Measurements from ENCODE around the gene PKDREJ.
"Not testable (repeated sequence)": the region's sequence is repeated elsewhere in the genome, so short reads cannot be mapped to it uniquely, and the experiment has no call there.

Gene PKDREJ

GRCh38 chr22:46264520-46264919 lies 1.4 kb upstream of the PKDREJ start:
- DNase-seq (ENCODE audit: low read depth) = not testable (repeated sequence)

DNA sequence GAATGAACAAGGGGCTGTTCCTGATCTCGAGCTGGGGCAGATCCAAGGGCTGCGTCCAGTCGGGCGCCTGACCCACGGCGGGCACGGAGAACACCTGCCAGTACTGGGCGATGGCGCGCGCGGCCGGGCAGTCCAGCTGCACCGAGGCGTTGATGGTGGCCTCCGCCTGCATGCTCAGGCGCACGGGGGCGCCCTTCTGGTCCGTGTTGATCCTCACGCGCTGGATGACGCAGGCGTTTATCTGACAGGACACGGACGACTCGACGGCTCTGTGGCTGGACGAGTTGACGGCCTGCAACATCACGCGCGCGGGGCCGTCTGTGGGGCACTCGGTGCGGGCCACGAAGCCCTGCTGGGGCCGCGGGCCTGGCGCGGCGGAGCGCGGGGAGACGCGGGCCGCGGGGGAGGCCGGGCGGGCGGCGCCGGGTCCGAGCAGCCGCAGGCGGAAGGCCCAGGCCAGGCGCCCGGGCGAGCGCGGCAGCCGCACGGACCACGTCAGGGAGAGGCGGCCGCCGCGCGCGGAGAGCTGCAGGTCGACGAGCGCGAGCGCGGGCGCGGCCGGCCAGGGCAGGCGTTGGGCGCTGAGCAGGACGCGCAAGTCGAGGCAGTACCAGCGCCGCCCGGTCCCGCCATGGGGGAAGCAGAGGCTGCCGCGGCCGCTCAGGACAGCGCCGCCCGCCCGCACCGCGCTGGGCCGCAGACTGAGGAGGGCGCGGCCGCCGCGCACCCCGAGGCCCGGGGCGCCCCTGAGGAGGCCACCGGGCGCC lies 511 bp downstream of the PKDREJ start:
- no peak for DNase-seq (ENCODE audit: low read depth)

DNA sequence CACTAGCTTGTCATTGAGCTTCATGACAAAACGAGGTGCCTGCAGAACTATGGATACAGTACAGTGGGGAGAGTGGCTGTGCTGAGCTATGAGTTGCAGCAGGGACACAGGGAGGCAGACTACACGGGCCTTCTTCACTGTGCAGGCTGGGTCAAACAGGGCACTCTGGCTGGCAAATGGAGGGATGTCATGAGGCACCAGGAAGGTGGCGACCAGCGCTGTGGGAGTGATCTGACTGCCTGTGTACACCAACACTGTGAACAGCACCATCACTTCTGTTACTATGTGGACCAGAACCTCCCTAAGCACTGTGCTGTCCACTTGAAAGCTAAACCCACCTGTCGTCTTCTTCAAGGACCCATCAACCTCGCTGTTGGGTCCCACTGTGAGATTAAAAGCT lies 3.1 kb downstream of the PKDREJ start:
- no peak for DNase-seq (ENCODE audit: low read depth)

DNA sequence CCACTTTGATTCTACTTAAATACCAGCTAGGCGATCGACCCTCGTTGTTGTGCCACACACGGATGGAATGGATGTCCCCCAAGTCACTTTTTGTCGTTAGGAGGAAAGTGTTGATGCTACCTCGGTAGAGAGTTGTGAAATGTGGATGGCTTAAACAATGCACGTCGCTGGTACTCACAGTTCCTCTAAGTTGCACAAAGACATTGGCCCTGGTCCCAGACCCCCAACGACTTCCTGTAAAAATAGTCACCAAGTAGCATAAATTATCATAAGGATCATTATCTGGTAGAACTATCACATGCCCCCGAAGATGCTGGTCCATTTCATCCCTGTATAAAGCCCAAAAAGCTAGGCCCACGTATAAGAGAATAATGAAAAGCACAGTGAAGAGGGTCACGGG lies 3.8 kb downstream of the PKDREJ start:
- DNase-seq (ENCODE audit: low read depth) = no peak

GRCh38 chr22:46256358-46256958 lies 6.7 kb downstream of the PKDREJ start:
- DNase-seq (ENCODE audit: low read depth) = no peak

DNA sequence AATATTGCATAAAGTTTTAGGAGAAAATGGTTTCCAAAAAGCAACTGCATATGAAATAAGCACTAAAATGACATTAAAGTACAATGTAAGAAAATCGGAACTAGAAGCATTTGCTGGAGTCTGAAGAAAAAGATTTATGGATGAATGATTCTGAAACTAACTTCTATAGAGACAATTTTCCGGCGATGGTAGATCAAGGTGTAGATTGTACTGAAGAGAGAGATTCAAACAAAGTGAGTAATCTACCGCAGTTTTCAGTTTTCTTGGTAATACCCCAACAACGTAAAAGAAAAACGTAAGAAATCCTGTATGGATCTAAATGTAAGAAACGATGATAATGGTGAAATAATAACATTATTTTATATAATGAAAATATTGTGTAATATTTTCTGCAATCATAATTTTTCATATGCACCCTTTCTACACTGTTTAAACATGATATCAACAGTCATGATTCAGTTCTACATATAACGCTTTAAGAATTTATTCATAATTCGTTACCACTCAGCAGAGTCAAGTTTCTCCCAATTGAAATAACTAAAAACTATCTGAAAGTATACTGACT lies 11.2 kb downstream of the PKDREJ start:
- no peak for DNase-seq (ENCODE audit: low read depth)

DNA sequence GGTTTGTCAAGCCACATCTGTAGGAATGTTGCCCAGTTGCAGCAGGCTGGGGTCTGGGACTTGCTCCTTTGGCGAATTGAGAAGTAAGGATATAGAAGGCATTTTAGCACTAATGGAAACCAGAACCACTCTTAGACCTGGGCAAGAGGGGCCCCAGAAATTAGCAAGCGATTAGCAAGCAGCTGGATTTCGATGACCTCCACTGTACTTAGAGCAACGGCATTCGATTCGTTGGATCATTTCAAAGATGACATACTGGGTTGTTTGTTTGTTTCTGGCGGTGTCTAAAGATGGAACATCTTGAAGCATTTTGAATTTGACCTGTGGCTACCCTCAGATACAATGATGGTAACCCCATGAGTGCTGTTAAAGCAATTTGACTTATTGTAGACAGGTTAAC lies 11.9 kb downstream of the PKDREJ start:
- DNase-seq (ENCODE audit: low read depth) = no peak

DNA sequence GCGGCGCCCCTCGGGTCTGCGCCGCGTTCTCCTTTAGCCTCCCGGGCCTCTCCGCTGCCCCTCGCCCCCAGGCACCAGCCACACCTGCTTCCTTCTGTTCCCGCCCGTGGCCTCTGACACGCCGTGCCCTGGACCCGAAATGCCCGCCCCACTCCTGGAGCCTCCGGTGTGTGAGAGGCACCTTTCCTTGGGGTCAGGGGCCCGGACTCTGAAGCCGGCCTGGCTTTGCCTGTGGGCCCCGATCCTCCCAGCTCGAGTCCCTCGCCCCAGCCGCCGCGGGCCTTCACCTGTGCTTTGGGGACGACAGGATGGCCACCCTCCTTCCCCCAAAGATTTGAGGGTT lies 12.4 kb downstream of the PKDREJ start:
- DNase-seq (ENCODE audit: low read depth) = no peak

- DNase-seq (ENCODE audit: low read depth) = peak; percentile 85
Observed at GRCh38 chr22:46250035-46250782, 12.9 kb downstream of the PKDREJ start, which contains the start of gene CDPF1. Gene CDPF1 (minus strand): TSS chr22:46250293. CDS start chr22:46248284, 2,009 bp downstream.

GRCh38 chr22:46247443-46247975 lies 15.6 kb downstream of the PKDREJ start:
- no peak for DNase-seq (ENCODE audit: low read depth)

DNA sequence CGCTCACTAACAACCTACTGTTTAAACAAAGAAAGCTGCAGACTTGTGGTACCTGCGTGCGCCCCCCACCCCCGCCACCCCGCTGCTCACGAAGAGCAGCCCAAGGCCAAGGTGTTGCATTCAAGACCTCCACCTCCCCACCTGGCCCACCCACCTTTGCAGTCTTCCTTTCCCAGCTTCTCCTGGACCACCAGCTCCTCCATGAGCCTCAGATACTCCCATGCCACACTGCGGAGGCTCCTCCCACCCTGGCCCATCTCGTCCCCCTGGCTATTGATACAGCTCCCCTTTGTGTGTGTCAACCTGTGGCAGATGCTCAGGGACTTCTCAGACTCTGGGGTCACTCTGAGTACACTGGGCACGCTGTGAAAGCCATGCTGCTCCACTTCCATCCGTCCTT lies 17.0 kb downstream of the PKDREJ start:
- no peak for DNase-seq (ENCODE audit: low read depth)

GRCh38 chr22:46245511-46245910 lies 17.6 kb downstream of the PKDREJ start:
- no peak for DNase-seq (ENCODE audit: low read depth)

DNA sequence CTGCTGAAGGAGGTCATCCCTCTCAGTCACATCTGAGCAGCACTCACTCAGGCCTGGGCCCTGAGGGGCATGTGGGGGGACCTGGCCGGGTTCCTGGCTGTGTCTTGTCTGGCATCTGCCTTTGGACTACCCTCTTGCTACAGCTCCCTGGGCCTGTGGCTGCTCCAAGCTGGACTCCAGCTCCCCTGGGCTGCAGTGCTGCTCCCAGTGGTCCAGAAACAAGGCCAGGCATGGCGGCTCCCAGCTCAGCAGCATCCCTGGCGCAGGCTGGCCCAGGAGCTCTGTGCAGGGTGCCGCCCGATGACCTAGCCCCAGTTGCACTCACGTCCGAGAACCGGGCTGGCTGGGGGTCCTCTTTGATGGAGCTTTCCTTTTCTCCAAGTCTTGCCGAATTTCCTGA lies 18.4 kb downstream of the PKDREJ start:
- no peak for DNase-seq (ENCODE audit: low read depth)

GRCh38 chr22:46242076-46242475 lies 21.1 kb downstream of the PKDREJ start:
- no peak for DNase-seq (ENCODE audit: low read depth)

- DNase-seq (ENCODE audit: low read depth) = no peak
Observed at GRCh38 chr22:46241396-46242007, 21.6 kb downstream of the PKDREJ start.

DNA sequence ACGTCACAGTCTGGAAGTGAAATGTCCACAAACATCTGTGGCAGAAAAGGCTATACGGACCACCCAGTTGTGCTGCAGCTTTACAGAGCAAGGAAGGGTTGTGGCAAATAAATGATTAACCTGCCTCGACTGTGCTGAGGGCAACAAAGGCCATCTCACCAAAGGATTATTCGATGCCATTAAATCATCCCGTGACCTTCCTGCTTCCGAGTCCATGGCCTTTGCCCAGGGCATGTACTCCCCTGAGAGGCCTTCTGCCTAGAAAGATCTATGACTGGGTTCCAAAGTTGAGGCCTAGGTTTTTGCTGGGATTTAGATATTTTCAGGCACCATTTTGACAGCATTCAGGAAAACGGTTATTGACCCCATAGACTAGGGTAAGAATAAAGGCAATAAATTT lies 22.2 kb downstream of the PKDREJ start:
- no peak for DNase-seq (ENCODE audit: low read depth)

DNA sequence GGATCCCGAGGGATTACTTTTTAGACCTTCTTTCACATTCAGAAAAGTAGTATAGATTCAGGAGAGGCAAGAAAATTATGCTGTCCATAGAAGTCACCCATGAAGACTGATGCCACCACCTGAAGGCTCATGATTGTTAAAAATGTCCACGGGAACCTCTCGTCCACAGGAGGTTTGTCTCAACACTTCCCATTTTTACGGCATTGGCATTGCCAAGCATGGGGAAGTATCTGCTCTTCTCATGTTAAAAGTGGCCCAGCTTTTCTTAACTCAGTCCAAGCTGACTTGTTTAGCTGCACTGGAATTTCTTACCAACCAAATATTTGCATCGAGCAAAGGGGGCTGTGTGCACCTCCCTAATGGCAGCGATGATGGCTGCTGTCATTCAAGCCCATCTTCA lies 22.6 kb downstream of the PKDREJ start:
- DNase-seq (ENCODE audit: low read depth) = no peak

DNA sequence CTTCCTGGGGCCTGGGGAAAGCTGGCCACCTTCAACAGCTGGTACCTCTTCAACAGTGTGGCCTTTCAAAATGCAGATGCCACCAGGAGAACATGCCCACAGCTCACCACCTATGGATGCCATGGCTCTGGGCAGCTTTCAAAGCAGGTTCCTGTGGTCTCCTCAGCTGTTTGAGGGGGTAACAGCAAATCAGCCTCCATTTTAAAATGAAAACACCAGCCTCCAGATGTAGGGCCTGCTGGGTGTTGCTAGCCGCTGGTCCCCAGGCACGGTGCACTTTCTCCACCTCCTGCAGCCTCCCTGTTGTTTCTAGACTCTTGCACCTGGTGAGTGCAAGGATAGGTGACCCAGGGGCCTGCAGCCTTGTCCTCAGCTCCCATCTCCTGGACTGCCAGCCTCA lies 23.1 kb downstream of the PKDREJ start:
- no peak for DNase-seq (ENCODE audit: low read depth)

DNA sequence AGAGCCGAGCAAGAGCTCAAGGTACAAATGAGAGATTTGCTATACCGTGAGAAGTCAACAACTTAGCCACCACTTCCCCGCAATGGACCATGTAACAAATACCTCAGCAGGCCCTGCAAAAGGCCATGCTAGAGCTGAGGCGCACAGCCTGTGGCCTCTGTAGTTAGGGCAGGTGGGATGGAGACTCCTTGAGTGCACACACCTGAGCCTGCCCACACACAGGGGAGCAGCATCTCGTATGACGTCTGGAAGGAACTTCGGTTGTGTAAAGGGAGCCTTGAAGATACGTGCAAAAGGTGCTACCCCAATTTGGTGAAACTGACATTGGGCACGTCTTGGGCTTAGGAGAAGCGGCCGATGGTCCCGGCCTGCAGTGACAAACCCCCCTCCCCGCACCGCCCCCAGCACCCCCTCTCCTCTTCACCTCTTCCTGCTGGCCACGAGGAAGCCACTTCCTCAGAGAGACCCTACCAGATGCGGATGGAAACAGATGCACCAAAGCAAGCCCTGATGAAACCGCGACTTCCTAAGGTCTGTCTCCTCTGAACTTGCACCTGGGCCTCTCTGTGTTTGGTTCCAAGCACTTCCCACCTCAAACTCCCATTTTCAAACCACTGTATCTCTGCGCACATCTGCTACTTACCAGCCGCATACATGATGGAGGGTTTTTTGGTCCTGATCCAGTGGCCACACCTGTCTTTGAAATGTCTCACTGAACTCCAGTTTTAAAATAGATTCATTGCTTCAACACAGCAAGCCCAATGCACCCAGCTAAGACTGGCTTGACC lies 23.7 kb downstream of the PKDREJ start:
- no peak for DNase-seq (ENCODE audit: low read depth)

DNA sequence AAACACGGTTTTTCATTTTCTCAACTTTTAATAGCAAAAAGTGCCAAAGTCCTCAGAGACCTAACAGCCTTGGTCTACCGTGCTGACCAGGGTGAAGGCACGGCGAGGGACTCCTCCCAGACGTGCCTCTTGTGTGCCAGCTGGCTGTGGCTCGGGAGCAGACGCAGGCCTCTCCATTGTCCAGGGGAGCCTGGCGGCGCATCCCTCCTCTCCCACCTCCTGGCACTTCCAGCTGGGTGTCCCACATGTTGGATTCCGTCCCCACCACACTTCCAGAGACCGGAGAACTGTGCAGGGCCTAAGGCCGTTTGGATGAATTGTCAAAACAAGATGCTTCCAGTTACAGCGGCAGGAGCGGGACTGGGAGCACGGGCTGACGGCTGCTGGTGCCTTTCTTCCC lies 24.6 kb downstream of the PKDREJ start:
- DNase-seq (ENCODE audit: low read depth) = no peak

GRCh38 chr22:46237453-46238124 lies 25.6 kb downstream of the PKDREJ start:
- DNase-seq (ENCODE audit: low read depth) = no peak

Measured in activated T-cell treated with anti-CD3 and anti-CD28 coated beads for 1 hour (primary cell).